Caco-2 (cell line): ENCODE data around the gene MOV10. TPM values are rescaled to one million over a fixed set of nuclear protein-coding genes. Genes with fewer than 3 reads are reported as not detected.

Source experiments
- BruUV-seq: library from RNA; stranded (reverse); fragments of 400-500 nt; replicated peaks from 2 replicates; lab custom pipeline; 2021; lab: Mats Ljungman, UMichigan
- CTCF ChIA-PET: fragments of 300-600 bp; sonication (Branson Sonifier 250); formaldehyde crosslinking; loops from one replicate; lab custom pipeline; 2022; ENCODE audit warnings: antibody characterized with exemption; lab: Charles Lee
- POLR2A ChIA-PET: fragments of 300-600 bp; sonication (Branson Sonifier 250); formaldehyde crosslinking; loops from one replicate; lab custom pipeline; 2022; ENCODE audit warnings: antibody characterized with exemption; lab: Charles Lee
- DNase-seq, 2 experiments: peaks; one replicate each; pipeline versions ENCODE4 v3.0.0 to v3.0.0-alpha.2; 2020 to 2022
- H3K27me3 ChIP-seq: replicated peaks from 2 replicates; pipeline ENCODE4 v1.6.0; 2011; ENCODE audit warnings: low read length; ENCODE audit not compliant: control insufficient read depth, insufficient read depth
- H3K36me3 ChIP-seq: 2 replicates; pipeline ENCODE4 v1.5.1; 2011; ENCODE audit warnings: low read length; ENCODE audit not compliant: control insufficient read depth, insufficient read depth
- H3K4me1 ChIP-seq: fragments of 250-450 bp; sonication (Bioruptor Pico); 2 replicates; pipeline ENCODE4 v1.5.1; 2020; ENCODE audit warnings: mild to moderate bottlenecking
- H3K4me3 ChIP-seq: 2 replicates; pipeline ENCODE4 v1.5.1; 2011; ENCODE audit warnings: low read depth, mild to moderate bottlenecking, control low read depth, low read length
- H3K9me3 ChIP-seq: fragments of 250-450 bp; sonication (Bioruptor Pico); 2 replicates; pipeline ENCODE4 v1.5.1; 2020; ENCODE audit warnings: mild to moderate bottlenecking, moderate library complexity
- H3K27ac Mint-ChIP-seq: one replicate; pipeline ENCODE4 v1.8.0; 2022; ENCODE audit warnings: mixed read lengths; ENCODE audit not compliant: unreplicated experiment
- H3K27me3 Mint-ChIP-seq: one replicate; pipeline ENCODE4 v1.8.0; 2022; ENCODE audit warnings: mixed read lengths; ENCODE audit not compliant: insufficient read depth, unreplicated experiment
- H3K36me3 Mint-ChIP-seq: one replicate; pipeline ENCODE4 v1.8.0; 2022; ENCODE audit warnings: mild to moderate bottlenecking, mixed read lengths; ENCODE audit not compliant: insufficient read depth, unreplicated experiment
- H3K4me1 Mint-ChIP-seq: one replicate; pipeline ENCODE4 v1.8.0; 2022; ENCODE audit warnings: low read depth, mixed read lengths; ENCODE audit not compliant: unreplicated experiment
- H3K4me3 Mint-ChIP-seq: one replicate; pipeline ENCODE4 v1.8.0; 2022; ENCODE audit warnings: mild to moderate bottlenecking, moderate library complexity, mixed read lengths; ENCODE audit not compliant: unreplicated experiment
- H3K9me3 Mint-ChIP-seq: one replicate; pipeline ENCODE4 v1.8.0; 2022; ENCODE audit warnings: mixed read lengths; ENCODE audit not compliant: unreplicated experiment
- intact Hi-C: fragments of 100-400 bp; cut with micrococcal nuclease; formaldehyde crosslinking; loops from one replicate; pipeline ENCODE4 v1.10.0; 2022; ENCODE audit not compliant: unreplicated experiment
- total RNA-seq: library from RNA; stranded (reverse); gene quantifications from 2 replicates; pipeline ENCODE4 v1.2.3, GENCODE V29; 2022
- TF ChIP-seq, protein P1 (sequence below), 2 experiments: fragments of 200-600 bp in 1 of 2; IDR thresholded peaks; 1 replicate in 1 of 2; 2 replicates in 1 of 2; pipeline versions ENCODE4 v1.5.1 to v1.8.0; 2011 to 2022; ENCODE audit warnings: antibody characterized with exemption in 1 of 2, control low read depth in 1 of 2, inconsistent platforms in 1 of 2, low read depth in 1 of 2, low read length in 1 of 2, mild to moderate bottlenecking in 1 of 2, moderate library complexity in 1 of 2; ENCODE audit not compliant: insufficient read depth in 1 of 2, severe bottlenecking in 1 of 2, unreplicated experiment in 1 of 2

The MOV10 gene
- total RNA-seq, 1 experiment from 2014 or later: 102 TPM

DNA sequence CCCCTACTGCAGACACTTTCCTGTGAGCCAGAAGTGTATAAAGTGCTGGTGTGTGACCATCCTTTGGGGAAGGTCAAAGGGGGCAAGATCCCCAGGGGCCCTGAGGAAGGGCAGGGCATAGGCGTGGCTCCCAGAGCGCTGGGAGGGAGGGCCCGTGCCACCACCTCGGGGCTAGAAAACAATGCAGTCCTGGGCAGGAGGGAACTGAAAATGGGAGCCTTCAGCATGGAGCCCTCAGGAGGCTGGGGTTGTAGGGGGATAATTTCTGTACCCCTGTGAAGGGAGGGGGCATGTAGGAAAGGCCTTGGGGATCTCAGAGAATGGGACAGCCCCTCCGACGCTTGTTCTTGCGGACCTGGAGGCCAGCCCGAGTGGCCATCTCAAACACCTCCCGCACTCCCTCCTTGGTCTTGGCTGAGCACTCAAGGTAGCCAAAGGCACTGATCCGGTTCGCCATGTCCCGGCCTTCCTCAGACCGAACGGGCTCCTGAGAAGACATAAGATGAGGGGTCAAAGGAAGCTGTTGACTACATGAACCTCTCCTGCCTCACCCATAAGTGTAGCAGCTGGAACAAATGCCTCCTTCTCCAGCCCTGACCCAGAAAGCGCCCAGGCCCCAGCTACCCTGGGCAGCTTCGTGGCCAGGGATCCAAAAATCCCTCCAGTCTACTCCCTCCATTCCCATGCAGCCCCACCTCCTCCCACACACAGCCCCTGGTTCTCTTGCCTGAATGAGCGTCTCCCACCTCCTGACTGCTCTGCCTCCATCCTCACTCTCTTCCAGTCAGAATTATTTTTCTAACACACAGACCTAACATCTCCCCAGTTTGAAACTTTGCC lies 27.0 kb downstream of the MOV10 start:
- Mint-ChIP-seq H3K36me3 (peaks cover 73% of the 10 kb centered on the region), H3K27ac (peak overlapping the region; percentile 72), H3K9me3 (no peaks in the 10 kb centered on the region), H3K27me3 (no peaks in the 10 kb centered on the region), H3K4me1 (peaks cover 27% of the 10 kb centered on the region), H3K4me3 (no peak overlapping the region)
- Histone ChIP-seq H3K4me3 (no peak overlapping the region), H3K9me3 (no peaks in the 10 kb centered on the region), H3K27me3 (no peaks in the 10 kb centered on the region), H3K4me1 (peaks cover 66% of the 10 kb centered on the region), H3K36me3 (peaks cover 1% of the 10 kb centered on the region; the same call in 1 of the 2 replicates)
- ChIA-PET POLR2A (no interaction called here), CTCF (no interaction called here)
- intact Hi-C loops: no loop called here
- TF ChIP-seq, protein P1, sequence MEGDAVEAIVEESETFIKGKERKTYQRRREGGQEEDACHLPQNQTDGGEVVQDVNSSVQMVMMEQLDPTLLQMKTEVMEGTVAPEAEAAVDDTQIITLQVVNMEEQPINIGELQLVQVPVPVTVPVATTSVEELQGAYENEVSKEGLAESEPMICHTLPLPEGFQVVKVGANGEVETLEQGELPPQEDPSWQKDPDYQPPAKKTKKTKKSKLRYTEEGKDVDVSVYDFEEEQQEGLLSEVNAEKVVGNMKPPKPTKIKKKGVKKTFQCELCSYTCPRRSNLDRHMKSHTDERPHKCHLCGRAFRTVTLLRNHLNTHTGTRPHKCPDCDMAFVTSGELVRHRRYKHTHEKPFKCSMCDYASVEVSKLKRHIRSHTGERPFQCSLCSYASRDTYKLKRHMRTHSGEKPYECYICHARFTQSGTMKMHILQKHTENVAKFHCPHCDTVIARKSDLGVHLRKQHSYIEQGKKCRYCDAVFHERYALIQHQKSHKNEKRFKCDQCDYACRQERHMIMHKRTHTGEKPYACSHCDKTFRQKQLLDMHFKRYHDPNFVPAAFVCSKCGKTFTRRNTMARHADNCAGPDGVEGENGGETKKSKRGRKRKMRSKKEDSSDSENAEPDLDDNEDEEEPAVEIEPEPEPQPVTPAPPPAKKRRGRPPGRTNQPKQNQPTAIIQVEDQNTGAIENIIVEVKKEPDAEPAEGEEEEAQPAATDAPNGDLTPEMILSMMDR (IDR thresholded peaks at IDR 0.05; ENCODE audit: insufficient read depth in 1 of 2, low read depth in 1 of 2, low read length in 1 of 2, severe bottlenecking in 1 of 2, unreplicated experiment in 1 of 2): no peak
- DNase-seq: no peak
- BruUV-seq: no TSS peak

DNA sequence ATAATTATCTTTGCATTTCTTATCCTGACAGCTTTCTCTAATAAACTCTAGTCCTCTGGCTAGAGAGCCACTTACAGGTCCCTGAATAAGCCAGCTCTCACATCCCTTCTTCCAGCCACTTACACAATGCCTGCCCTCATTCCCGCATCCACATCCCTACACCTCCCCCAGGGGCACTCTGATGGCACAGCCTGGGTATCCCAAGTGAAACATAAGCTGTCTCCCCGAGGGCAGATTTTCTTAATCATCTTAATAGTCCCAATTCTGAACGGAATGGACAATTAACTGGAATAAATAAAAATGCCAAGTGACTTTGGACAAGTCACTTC lies 27.6 kb downstream of the MOV10 start:
- H3K4me3 ChIP-seq: no peak overlapping the region
- Mint-ChIP-seq H3K27me3 (no peaks in the 10 kb centered on the region), H3K9me3 (no peaks in the 10 kb centered on the region), H3K4me3 (no peak overlapping the region), H3K4me1 (peaks cover 27% of the 10 kb centered on the region), H3K36me3 (peaks cover 73% of the 10 kb centered on the region), H3K27ac (peak overlapping the region; percentile 72)
- CTCF ChIA-PET: no interaction called here
- intact Hi-C loops: no loop called here
- BruUV-seq: no TSS peak
- DNase-seq: no peak
- POLR2A ChIA-PET: no interaction called here
- TF ChIP-seq, protein P1 (IDR thresholded peaks at IDR 0.05; ENCODE audit: insufficient read depth in 1 of 2, low read depth in 1 of 2, low read length in 1 of 2, severe bottlenecking in 1 of 2, unreplicated experiment in 1 of 2): no peak
- no peaks in the 10 kb centered on the region for H3K27me3 ChIP-seq
- H3K4me1 ChIP-seq: peaks cover 66% of the 10 kb centered on the region
- H3K36me3 ChIP-seq: peaks cover 1% of the 10 kb centered on the region; the same call in 1 of the 2 replicates
- no peaks in the 10 kb centered on the region for H3K9me3 ChIP-seq

DNA sequence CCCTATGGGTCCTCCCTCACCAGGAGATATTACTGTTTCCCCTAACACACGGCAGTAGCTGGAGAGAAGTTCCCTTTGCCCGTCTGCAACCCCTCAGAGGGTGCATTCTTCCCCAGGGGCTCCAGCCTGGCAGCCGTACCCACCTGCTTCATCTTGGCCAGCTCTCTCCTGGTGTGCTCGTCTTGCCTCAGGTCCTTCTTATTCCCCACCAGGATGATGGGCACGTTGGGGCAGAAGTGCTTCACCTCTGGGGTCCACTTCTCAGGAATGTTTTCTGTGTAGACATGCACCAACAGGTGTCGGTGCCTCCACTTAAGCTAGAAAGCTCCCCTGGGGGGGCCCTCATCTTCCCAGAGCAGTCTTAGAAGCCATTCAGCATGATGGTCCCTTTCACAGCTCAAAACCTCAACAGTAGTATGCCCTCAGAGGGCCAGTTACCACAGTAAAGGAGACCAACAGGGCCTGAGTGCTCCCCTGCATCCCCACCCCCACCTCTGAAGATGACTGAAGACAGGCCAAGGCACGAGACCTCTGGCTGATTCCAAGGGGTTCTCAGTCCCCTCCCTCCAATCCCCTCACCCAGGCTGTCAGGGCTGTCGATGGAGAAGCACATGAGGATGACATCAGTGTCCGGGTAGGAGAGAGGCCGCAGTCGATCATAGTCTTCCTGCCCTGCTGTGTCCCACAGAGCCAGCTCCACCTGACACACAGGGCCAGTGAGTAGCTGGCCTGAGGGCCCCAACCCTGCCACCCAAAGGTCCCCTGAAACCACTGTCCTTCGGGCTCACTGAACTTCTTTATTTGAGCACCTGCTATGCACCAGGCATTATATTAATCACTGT lies 28.2 kb downstream of the MOV10 start:
- Mint-ChIP-seq H3K9me3 (no peaks in the 10 kb centered on the region), H3K4me1 (peaks cover 30% of the 10 kb centered on the region), H3K27me3 (no peaks in the 10 kb centered on the region), H3K27ac (peak overlapping the region; percentile 72), H3K4me3 (no peak overlapping the region), H3K36me3 (peaks cover 77% of the 10 kb centered on the region)
- no peak for DNase-seq
- Histone ChIP-seq H3K9me3 (no peaks in the 10 kb centered on the region), H3K4me1 (peaks cover 61% of the 10 kb centered on the region), H3K36me3 (peaks cover 1% of the 10 kb centered on the region; the same call in 1 of the 2 replicates), H3K27me3 (no peaks in the 10 kb centered on the region), H3K4me3 (no peak overlapping the region)
- ChIA-PET CTCF (no interaction called here), POLR2A (no interaction called here)
- TF ChIP-seq, protein P1 (IDR thresholded peaks at IDR 0.05; ENCODE audit: insufficient read depth in 1 of 2, low read depth in 1 of 2, low read length in 1 of 2, severe bottlenecking in 1 of 2, unreplicated experiment in 1 of 2): no peak
- no TSS peak for BruUV-seq
- intact Hi-C loops: no loop called here
